ENCODE measurements around the gene CARD9. TPM values are rescaled to one million over a fixed set of nuclear protein-coding genes. Genes with fewer than 3 reads are reported as not detected.

Gene CARD9
- polyA plus RNA-seq, 1 of the 3 experiments (the other 2 are of a cell fraction): 1.1 TPM

DNA sequence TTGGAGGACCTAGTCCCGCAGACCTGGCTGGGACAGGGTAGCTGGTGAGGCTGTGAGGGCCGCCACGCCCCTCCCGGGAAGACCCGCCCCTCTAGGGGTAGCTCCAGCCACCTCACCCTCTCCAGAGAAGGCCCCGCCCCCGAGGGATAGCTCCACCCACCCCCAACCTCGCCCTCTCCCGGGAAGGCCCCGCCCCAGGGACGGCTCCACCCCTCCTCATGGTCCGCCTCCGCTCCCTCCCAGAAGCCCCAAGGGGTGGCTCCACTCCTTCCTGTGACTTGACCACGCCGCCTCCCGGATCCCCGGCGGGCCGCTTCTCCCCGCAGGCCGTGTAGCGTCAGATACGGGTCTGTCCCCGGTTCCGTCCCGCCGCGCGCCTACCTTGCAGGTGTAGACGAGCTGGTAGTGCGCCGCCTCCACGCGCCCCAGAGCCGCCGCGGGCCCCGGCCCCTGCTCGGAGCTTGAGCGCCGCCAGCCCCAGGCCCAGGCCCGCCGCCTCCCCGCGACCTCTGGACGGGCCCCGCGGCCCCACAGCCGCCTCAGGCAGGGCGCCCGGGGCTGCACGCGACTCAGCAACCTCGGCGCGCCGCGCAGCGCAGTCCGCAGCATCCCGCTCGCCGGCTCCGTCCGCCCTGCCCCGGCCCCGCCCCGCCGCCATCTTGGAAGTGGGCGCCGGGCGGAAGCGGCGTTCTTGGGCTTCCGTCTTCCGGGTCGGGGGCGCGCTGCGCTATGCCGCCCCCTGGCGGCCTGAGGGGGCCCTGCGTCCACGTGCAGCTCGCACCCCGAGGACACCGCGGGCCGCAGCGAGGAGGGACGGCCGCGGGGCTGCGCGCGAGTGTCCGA is 10.1 kb downstream of the CARD9 start, which contains the start of gene DNLZ (continued):
- TF ChIP-seq, protein P1, sequence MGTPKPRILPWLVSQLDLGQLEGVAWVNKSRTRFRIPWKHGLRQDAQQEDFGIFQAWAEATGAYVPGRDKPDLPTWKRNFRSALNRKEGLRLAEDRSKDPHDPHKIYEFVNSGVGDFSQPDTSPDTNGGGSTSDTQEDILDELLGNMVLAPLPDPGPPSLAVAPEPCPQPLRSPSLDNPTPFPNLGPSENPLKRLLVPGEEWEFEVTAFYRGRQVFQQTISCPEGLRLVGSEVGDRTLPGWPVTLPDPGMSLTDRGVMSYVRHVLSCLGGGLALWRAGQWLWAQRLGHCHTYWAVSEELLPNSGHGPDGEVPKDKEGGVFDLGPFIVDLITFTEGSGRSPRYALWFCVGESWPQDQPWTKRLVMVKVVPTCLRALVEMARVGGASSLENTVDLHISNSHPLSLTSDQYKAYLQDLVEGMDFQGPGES (IDR thresholded peaks at IDR 0.05; ENCODE audit: low read depth, low read length): no peak
- no peak for TF ChIP-seq FOXJ3 (CRISPR knock-in tag; IDR thresholded peaks at IDR 0.05)
- no peak for TF ChIP-seq EZH2phosphoT487 (IDR thresholded peaks at IDR 0.05; ENCODE audit: borderline replicate concordance, low read depth)
- TF ChIP-seq NRF1 (IDR thresholded peaks at IDR 0.05; ENCODE audit: low read depth, low read length): no peak
- TF ChIP-seq, protein P2, sequence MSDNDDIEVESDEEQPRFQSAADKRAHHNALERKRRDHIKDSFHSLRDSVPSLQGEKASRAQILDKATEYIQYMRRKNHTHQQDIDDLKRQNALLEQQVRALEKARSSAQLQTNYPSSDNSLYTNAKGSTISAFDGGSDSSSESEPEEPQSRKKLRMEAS (IDR thresholded peaks at IDR 0.05; ENCODE audit: low read depth): peak; percentile 100
- no peak for TF ChIP-seq JUND (IDR thresholded peaks at IDR 0.05)
- TF ChIP-seq, protein P3, sequence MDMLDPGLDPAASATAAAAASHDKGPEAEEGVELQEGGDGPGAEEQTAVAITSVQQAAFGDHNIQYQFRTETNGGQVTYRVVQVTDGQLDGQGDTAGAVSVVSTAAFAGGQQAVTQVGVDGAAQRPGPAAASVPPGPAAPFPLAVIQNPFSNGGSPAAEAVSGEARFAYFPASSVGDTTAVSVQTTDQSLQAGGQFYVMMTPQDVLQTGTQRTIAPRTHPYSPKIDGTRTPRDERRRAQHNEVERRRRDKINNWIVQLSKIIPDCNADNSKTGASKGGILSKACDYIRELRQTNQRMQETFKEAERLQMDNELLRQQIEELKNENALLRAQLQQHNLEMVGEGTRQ (IDR thresholded peaks at IDR 0.05; ENCODE audit: borderline replicate concordance, low read depth, low read length): peak; percentile 13; the same call in 1 of the 2 replicates
- TF ChIP-seq TEAD4 (IDR thresholded peaks at IDR 0.05; ENCODE audit: borderline replicate concordance, insufficient read depth): no peak
- TF ChIP-seq GABPA (IDR thresholded peaks at IDR 0.05; ENCODE audit: low read depth): peak; percentile 89
- TF ChIP-seq MXI1 (IDR thresholded peaks at IDR 0.05; ENCODE audit: low read depth, low read length): peak; percentile 76
- TF ChIP-seq, protein P4, sequence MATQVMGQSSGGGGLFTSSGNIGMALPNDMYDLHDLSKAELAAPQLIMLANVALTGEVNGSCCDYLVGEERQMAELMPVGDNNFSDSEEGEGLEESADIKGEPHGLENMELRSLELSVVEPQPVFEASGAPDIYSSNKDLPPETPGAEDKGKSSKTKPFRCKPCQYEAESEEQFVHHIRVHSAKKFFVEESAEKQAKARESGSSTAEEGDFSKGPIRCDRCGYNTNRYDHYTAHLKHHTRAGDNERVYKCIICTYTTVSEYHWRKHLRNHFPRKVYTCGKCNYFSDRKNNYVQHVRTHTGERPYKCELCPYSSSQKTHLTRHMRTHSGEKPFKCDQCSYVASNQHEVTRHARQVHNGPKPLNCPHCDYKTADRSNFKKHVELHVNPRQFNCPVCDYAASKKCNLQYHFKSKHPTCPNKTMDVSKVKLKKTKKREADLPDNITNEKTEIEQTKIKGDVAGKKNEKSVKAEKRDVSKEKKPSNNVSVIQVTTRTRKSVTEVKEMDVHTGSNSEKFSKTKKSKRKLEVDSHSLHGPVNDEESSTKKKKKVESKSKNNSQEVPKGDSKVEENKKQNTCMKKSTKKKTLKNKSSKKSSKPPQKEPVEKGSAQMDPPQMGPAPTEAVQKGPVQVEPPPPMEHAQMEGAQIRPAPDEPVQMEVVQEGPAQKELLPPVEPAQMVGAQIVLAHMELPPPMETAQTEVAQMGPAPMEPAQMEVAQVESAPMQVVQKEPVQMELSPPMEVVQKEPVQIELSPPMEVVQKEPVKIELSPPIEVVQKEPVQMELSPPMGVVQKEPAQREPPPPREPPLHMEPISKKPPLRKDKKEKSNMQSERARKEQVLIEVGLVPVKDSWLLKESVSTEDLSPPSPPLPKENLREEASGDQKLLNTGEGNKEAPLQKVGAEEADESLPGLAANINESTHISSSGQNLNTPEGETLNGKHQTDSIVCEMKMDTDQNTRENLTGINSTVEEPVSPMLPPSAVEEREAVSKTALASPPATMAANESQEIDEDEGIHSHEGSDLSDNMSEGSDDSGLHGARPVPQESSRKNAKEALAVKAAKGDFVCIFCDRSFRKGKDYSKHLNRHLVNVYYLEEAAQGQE (IDR thresholded peaks at IDR 0.05; ENCODE audit: low read depth, low read length): peak; percentile 54; the same call in 1 of the 2 replicates
- no peak; the same call in 1 of the 2 replicates for TF ChIP-seq RCOR1 (IDR thresholded peaks at IDR 0.05; ENCODE audit: low read length)
- TF ChIP-seq RXRA (IDR thresholded peaks at IDR 0.05; ENCODE audit: borderline replicate concordance, low read depth): no peak
- peak; percentile 94 for TF ChIP-seq YY1 (IDR thresholded peaks at IDR 0.05; ENCODE audit: low read depth)
- TF ChIP-seq SMC3 (IDR thresholded peaks at IDR 0.05; ENCODE audit: low read depth, low read length): peak; percentile 55
- TF ChIP-seq ELF1 (IDR thresholded peaks at IDR 0.05): peak; percentile 98
- TF ChIP-seq GATA2 (CRISPR knock-in tag; IDR thresholded peaks at IDR 0.05): no peak
- TF ChIP-seq RFX5 (IDR thresholded peaks at IDR 0.05; ENCODE audit: low read length): no peak
- TF ChIP-seq MEF2A (IDR thresholded peaks at IDR 0.05; ENCODE audit: borderline replicate concordance, low read depth): no peak; the same call in 1 of the 2 replicates

Measured in SK-N-SH (cell line).